CD8-positive, alpha-beta memory T cell (primary cell): ENCODE measurements around the gene MEAK7. TPM values are rescaled to one million over a fixed set of nuclear protein-coding genes. Genes with fewer than 3 reads are reported as not detected.

Experiments used
- CTCF ChIA-PET: fragments of 350-600 bp; sonication (Branson Sonifier 250); formaldehyde crosslinking; loops from one replicate; lab custom pipeline; 2021; ENCODE audit warnings: antibody characterized with exemption; lab: Charles Lee
- POLR2A ChIA-PET: fragments of 350-600 bp; sonication (Branson Sonifier 250); formaldehyde crosslinking; loops from one replicate; lab custom pipeline; 2021; ENCODE audit warnings: antibody characterized with exemption; lab: Charles Lee
- DNase-seq, 5 donors: peaks; one replicate each; pipeline versions ENCODE4 v3.0.0 to v3.0.0-alpha.2; 2020 to 2022; ENCODE audit warnings: mixed read lengths in 1 of 5
- H3K27ac ChIP-seq: one replicate; pipeline ENCODE4 v1.7.0; 2013; ENCODE audit warnings: low read depth, mild to moderate bottlenecking, low read length, moderate library complexity
- H3K27me3 ChIP-seq: 2 replicates; pipeline ENCODE4 v1.7.0; 2013; ENCODE audit warnings: low read length, mild to moderate bottlenecking; ENCODE audit not compliant: insufficient read depth, poor library complexity, severe bottlenecking
- H3K36me3 ChIP-seq: 2 replicates; pipeline ENCODE4 v1.7.0; 2013; ENCODE audit warnings: mild to moderate bottlenecking, low read length, moderate library complexity; ENCODE audit not compliant: insufficient read depth
- H3K4me1 ChIP-seq: 2 replicates; pipeline ENCODE4 v1.7.0; 2013; ENCODE audit warnings: mild to moderate bottlenecking, low read length, moderate library complexity; ENCODE audit not compliant: insufficient read depth
- H3K4me3 ChIP-seq: 2 replicates; pipeline ENCODE4 v1.7.0; 2013; ENCODE audit warnings: mild to moderate bottlenecking, low read length
- H3K9me3 ChIP-seq: 2 replicates; pipeline ENCODE4 v1.7.0; 2013; ENCODE audit warnings: mild to moderate bottlenecking, low read length
- H3K27ac Mint-ChIP-seq, 8 donors: one replicate each; pipeline ENCODE4 v1.8.0; 2020 to 2021; ENCODE audit warnings: mixed read lengths in 8 of 8, mild to moderate bottlenecking in 6 of 8, inconsistent platforms in 3 of 8, moderate library complexity in 3 of 8
- H3K27me3 Mint-ChIP-seq, 2 donors: one replicate each; pipeline ENCODE4 v1.8.0; 2020 to 2021; ENCODE audit warnings: mixed read lengths in 2 of 2, mild to moderate bottlenecking in 1 of 2, moderate library complexity in 1 of 2
- H3K36me3 Mint-ChIP-seq, 3 donors: one replicate each; pipeline ENCODE4 v1.8.0; 2020 to 2021; ENCODE audit warnings: mixed read lengths in 3 of 3, inconsistent platforms in 1 of 3, mild to moderate bottlenecking in 1 of 3
- H3K4me1 Mint-ChIP-seq, 3 donors: one replicate each; pipeline ENCODE4 v1.8.0; 2020 to 2021; ENCODE audit warnings: mixed read lengths in 3 of 3, inconsistent platforms in 1 of 3, mild to moderate bottlenecking in 1 of 3
- H3K4me3 Mint-ChIP-seq, 7 donors: one replicate each; pipeline ENCODE4 v1.8.0; 2020 to 2021; ENCODE audit warnings: mixed read lengths in 7 of 7, mild to moderate bottlenecking in 6 of 7, moderate library complexity in 4 of 7, inconsistent platforms in 2 of 7
- H3K9me3 Mint-ChIP-seq, 5 donors: one replicate each; pipeline ENCODE4 v1.8.0; 2020 to 2022; ENCODE audit warnings: mixed read lengths in 5 of 5, mild to moderate bottlenecking in 3 of 5, moderate library complexity in 2 of 5, inconsistent platforms in 1 of 5
- polyA plus RNA-seq: library from polyadenylated mRNA; unstranded; fragments of 300-500 nt; fragmentation: Illumina TruSeq; gene quantifications from one replicate; pipeline ENCODE4 v1.2.3, GENCODE V29; 2021
- total RNA-seq, 2 experiments: library from RNA; stranded (reverse); gene quantifications; one replicate each; pipeline ENCODE4 v1.2.3, GENCODE V29; 2021

MEAK7 gene
- total and polyA plus RNA-seq, 3 experiments from 2014 or later, result 6.7 to 7.8 (median 7.7) TPM

DNA sequence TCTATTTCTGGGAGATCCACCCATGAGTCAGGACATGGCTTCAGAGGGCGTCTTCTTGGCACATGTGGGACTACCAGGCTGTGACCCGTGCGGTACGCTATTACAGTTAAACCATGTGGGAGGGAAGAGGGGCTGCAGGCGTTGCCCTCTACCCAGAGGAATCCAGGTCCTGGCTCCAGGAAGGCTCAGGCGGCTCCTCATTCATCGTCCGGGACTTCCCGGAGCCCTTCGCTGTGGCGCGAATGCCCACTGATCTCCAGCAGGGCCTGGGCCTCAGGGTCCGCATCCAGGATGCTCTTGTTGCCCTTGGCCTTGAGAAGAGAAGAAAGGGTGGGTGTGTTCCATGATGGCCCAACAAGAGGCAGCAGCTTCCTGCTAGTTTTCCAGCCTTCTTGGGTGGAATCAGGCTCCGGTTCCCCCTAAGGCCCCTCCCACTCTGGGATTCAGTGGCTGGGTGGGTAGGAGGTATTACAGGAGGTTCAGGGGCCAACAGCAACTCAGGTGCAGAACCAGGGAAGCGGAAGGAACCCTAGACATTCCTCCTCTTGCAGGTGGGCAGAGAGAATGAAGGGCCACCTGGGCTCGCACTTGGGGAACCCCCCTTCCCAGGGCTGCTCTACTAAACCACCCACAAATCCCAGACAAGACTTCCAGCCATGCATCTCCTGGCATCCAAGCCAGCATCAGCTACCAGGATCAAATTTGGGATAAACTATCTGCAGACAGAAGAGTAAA, 24.6 kb downstream of the MEAK7 start:
- H3K27ac Mint-ChIP-seq, result peak overlapping the region in 1 of 8 donors; percentile 22
- Histone ChIP-seq H3K27ac (no peak overlapping the region), H3K4me1 (no peaks in the 10 kb centered on the region), H3K27me3 (no peaks in the 10 kb centered on the region), H3K4me3 (no peak overlapping the region), H3K9me3 (no peaks in the 10 kb centered on the region), H3K36me3 (no peaks in the 10 kb centered on the region)
- H3K9me3 Mint-ChIP-seq, result no peaks in the 10 kb centered on the region
- peaks cover 4 to 68% (median 7%) of the 10 kb centered on the region in 3 donors for H3K36me3 Mint-ChIP-seq
- H3K4me3 Mint-ChIP-seq, result no peak overlapping the region
- ChIA-PET POLR2A (no interaction called here), CTCF (no interaction called here)
- no peak for DNase-seq
- peaks cover 0 to 8% (median 8%) of the 10 kb centered on the region in 3 donors for H3K4me1 Mint-ChIP-seq
- H3K27me3 Mint-ChIP-seq, result peaks cover 0 to 2% of the 10 kb centered on the region in 2 donors

DNA sequence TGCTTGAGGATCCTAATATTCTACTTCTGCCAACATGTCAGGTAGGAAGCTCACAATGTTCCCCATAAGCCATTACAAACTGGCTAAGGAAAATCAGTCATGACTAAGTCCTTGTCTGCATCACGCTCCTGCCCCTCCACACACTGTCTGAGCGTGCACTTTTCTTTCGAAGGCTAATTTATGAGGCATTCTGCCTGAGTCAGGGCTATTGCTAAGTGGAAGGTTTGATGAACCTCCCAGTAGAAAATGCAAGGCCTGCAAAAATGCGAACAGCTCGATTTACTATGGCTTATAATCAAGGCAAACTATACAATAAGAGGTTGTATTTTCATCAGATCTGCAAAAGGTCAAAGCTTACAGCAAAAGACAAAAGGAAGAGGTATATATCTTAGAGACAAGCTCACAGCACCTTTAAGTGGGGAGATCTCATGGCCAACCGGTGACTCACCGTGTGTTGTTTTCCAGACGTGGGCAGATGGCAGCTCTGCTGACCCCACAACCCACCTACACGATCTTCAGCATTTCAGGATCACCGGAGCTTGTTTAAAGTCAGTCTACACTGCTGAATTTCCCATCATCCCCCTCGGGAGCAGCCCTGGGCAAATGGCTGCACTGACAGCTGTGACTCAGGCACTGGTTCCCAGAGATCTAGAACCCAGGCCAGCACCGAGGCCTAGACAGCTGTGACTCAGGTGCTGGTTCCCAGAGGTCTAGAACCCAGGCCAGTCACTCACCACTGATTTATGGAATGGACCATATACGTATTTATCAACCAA, 26.1 kb downstream of the MEAK7 start:
- H3K27ac Mint-ChIP-seq, result peak overlapping the region in 1 of 8 donors; percentile 52
- H3K4me1 Mint-ChIP-seq, result peaks cover 0 to 11% (median 11%) of the 10 kb centered on the region in 3 donors
- peaks cover 7 to 61% (median 12%) of the 10 kb centered on the region in 3 donors for H3K36me3 Mint-ChIP-seq
- H3K36me3 ChIP-seq, result no peaks in the 10 kb centered on the region
- ChIA-PET CTCF (no interaction called here), POLR2A (no interaction called here)
- peaks cover 0 to 2% of the 10 kb centered on the region in 2 donors for H3K27me3 Mint-ChIP-seq
- H3K27ac ChIP-seq, result no peak overlapping the region
- no peak overlapping the region for H3K4me3 ChIP-seq
- no peak for DNase-seq
- H3K4me1 ChIP-seq, result no peaks in the 10 kb centered on the region
- no peaks in the 10 kb centered on the region for H3K27me3 ChIP-seq
- peaks cover 0 to 4% (median 0%) of the 10 kb centered on the region in 5 donors for H3K9me3 Mint-ChIP-seq
- no peaks in the 10 kb centered on the region for H3K9me3 ChIP-seq
- H3K4me3 Mint-ChIP-seq, result no peak overlapping the region

GRCh38 chr16:84477661-84478060, 26.8 kb downstream of the MEAK7 start:
- Mint-ChIP-seq H3K36me3 (peaks cover 13 to 58% (median 18%) of the 10 kb centered on the region in 3 donors), H3K4me3 (no peak overlapping the region)
- H3K9me3 ChIP-seq, result no peaks in the 10 kb centered on the region

DNA sequence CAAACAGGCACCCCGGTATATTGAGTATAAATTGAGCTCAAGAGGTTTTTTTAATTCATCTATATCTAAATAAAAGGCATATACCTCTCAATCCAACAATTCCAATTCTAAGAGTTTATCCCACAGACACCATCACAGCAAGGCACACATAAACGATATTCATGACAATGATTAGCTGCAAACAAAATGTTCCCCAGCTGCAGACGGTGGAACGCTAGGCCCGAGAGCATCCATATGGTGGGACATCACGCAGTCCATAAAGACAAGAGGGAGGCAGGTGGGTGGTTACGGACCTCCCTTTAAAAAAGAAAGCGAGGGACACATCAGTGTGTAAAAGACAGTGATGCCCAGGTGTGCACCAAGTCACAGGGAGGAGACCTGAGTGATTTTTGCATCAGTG, 28.1 kb downstream of the MEAK7 start:
- POLR2A ChIA-PET, result no interaction called here
- H3K27ac Mint-ChIP-seq, result peak overlapping the region in 1 of 8 donors; percentile 30
- CTCF ChIA-PET, result no interaction called here
- Histone ChIP-seq H3K36me3 (no peaks in the 10 kb centered on the region), H3K4me1 (no peaks in the 10 kb centered on the region), H3K27ac (no peak overlapping the region), H3K27me3 (no peaks in the 10 kb centered on the region), H3K4me3 (no peak overlapping the region), H3K9me3 (no peaks in the 10 kb centered on the region)
- no peak for DNase-seq
- H3K36me3 Mint-ChIP-seq, result peaks cover 17 to 55% (median 24%) of the 10 kb centered on the region in 3 donors
- peaks cover 0 to 2% of the 10 kb centered on the region in 2 donors for H3K27me3 Mint-ChIP-seq
- peaks cover 0 to 6% (median 2%) of the 10 kb centered on the region in 5 donors for H3K9me3 Mint-ChIP-seq
- H3K4me1 Mint-ChIP-seq, result peaks cover 3 to 11% (median 11%) of the 10 kb centered on the region in 3 donors
- H3K4me3 Mint-ChIP-seq, result no peak overlapping the region

More at GRCh38 chr16:84477661-84478060, 26.8 kb downstream of the MEAK7 start:
- no peaks in the 10 kb centered on the region for H3K27me3 ChIP-seq
- no peaks in the 10 kb centered on the region for H3K36me3 ChIP-seq
- Mint-ChIP-seq H3K27ac (no peak overlapping the region), H3K9me3 (peaks cover 0 to 6% (median 0%) of the 10 kb centered on the region in 5 donors), H3K4me1 (peaks cover 2 to 11% (median 11%) of the 10 kb centered on the region in 3 donors), H3K27me3 (peaks cover 0 to 2% of the 10 kb centered on the region in 2 donors)
- POLR2A ChIA-PET, result no interaction called here
- no peak overlapping the region for H3K4me3 ChIP-seq
- CTCF ChIA-PET, result no interaction called here
- no peak for DNase-seq
- no peak overlapping the region for H3K27ac ChIP-seq
- no peaks in the 10 kb centered on the region for H3K4me1 ChIP-seq

DNA sequence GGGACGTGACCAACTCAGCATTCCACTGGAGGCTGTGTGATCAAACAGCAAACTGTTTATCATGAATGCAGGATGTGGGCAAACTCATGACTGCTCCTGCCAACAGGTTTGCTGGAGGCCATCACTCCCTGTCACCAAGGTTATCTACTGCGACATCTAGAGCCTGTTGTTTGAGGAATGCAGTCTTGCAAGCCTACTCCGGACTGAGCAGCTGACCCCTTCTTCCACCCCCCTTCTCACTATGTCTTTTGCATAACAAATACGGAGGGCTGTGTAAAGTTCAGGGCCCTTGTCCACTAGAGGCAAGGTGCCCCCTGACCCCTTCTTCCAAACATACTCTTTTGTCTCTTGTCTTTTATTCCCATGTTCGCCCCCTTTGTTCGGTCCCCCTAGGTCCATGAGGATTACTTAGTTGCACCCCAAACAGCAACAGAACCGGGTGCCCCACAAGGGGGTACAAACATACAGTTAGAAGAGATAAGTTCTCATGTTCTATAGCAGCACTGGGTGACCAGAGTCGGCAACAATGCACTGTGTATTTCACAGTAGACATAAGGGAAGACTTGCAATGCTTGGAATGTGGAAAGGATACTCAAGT, 28.7 kb downstream of the MEAK7 start:
- Mint-ChIP-seq H3K4me3 (no peak overlapping the region), H3K4me1 (peaks cover 3 to 11% (median 11%) of the 10 kb centered on the region in 3 donors), H3K9me3 (peaks cover 0 to 6% (median 2%) of the 10 kb centered on the region in 5 donors), H3K27me3 (peaks cover 0 to 2% of the 10 kb centered on the region in 2 donors), H3K27ac (peak overlapping the region in 1 of 8 donors; percentile 22), H3K36me3 (peaks cover 17 to 50% (median 29%) of the 10 kb centered on the region in 3 donors)
- Histone ChIP-seq H3K4me1 (no peaks in the 10 kb centered on the region), H3K27ac (no peak overlapping the region), H3K36me3 (no peaks in the 10 kb centered on the region), H3K9me3 (no peaks in the 10 kb centered on the region), H3K27me3 (no peaks in the 10 kb centered on the region), H3K4me3 (no peak overlapping the region)
- ChIA-PET CTCF (no interaction called here), POLR2A (no interaction called here)
- DNase-seq, result no peak

GRCh38 chr16:84471966-84472365, 32.5 kb downstream of the MEAK7 start:
- Mint-ChIP-seq H3K27me3 (no peaks in the 10 kb centered on the region), H3K27ac (no peak overlapping the region), H3K4me3 (no peak overlapping the region), H3K9me3 (peaks cover 8 to 11% (median 8%) of the 10 kb centered on the region in 5 donors), H3K4me1 (peaks cover 3 to 11% (median 10%) of the 10 kb centered on the region in 3 donors), H3K36me3 (peaks cover 23 to 48% (median 42%) of the 10 kb centered on the region in 3 donors)
- ChIA-PET CTCF (no interaction called here), POLR2A (no interaction called here)
- no peak for DNase-seq
- H3K4me1 ChIP-seq, result no peaks in the 10 kb centered on the region
- no peaks in the 10 kb centered on the region for H3K27me3 ChIP-seq
- no peak overlapping the region for H3K4me3 ChIP-seq
- no peaks in the 10 kb centered on the region for H3K9me3 ChIP-seq
- no peak overlapping the region for H3K27ac ChIP-seq
- peaks cover 4% of the 10 kb centered on the region for H3K36me3 ChIP-seq

DNA sequence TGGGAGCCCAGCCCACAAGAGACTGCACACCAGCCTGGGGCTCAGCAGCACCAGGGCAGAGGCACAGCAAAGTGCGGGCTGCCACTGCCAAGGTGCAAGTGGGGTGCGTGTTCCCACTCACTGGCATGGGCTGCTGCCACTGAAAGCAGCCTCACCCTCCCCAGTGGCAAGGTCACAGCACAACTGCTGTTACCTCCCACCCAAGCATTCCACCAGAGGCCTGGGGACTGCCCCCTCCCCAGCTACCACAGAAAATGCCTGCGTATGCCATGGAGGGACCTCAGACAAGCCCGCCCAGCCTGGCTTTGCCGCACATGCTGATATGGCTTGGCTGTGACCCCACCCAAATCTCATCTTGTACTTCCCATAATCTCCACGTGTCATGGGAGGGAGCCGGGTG, 33.1 kb downstream of the MEAK7 start:
- no peak for DNase-seq
- no peaks in the 10 kb centered on the region for H3K27me3 ChIP-seq
- Mint-ChIP-seq H3K4me1 (peaks cover 3 to 11% (median 10%) of the 10 kb centered on the region in 3 donors), H3K27ac (no peak overlapping the region), H3K9me3 (peaks cover 8 to 16% (median 13%) of the 10 kb centered on the region in 5 donors), H3K4me3 (no peak overlapping the region), H3K27me3 (no peaks in the 10 kb centered on the region), H3K36me3 (peaks cover 26 to 51% (median 48%) of the 10 kb centered on the region in 3 donors)
- ChIA-PET CTCF (no interaction called here), POLR2A (no interaction called here)
- H3K4me3 ChIP-seq, result no peak overlapping the region
- no peaks in the 10 kb centered on the region for H3K9me3 ChIP-seq
- H3K4me1 ChIP-seq, result no peaks in the 10 kb centered on the region
- H3K36me3 ChIP-seq, result peaks cover 4% of the 10 kb centered on the region
- H3K27ac ChIP-seq, result no peak overlapping the region
